Measurements from ENCODE around the gene ATL3. TPM values are rescaled to one million over a fixed set of nuclear protein-coding genes. Genes with fewer than 3 reads are reported as not detected.
A peak's percentile ranks its signal among the peaks of the same experiment; 100 is the strongest.
"Not testable (repeated sequence)": the region's sequence is repeated elsewhere in the genome, so short reads cannot be mapped to it uniquely, and the experiment has no call there.

Gene ATL3
- total RNA-seq, 4 donors from 2014 or later, result 10.2 to 16.5 (median 12.4) TPM

- intact Hi-C loops (cut with DNase I; ENCODE audit: low total_unique reads) (no loop called here), in situ Hi-C loops (cut with MboI; ENCODE audit: low sequenced_read_pairs in 4 of 4) (no loop called here)
- Histone ChIP-seq H3K27me3 (no peaks in the 10 kb centered on the region), H3K27ac (peak overlapping the region; percentile 85 to 99 (median 94)), H3K36me3 (no peaks in the 10 kb centered on the region), H3K4me1 (peaks cover 46% of the 10 kb centered on the region in 2 donors), H3K4me3 (no peak overlapping the region), H3K9me3 (no peaks in the 10 kb centered on the region)
- ATAC-seq (no peak), DNase-seq (no peak)
- TF ChIP-seq POLR2A (IDR thresholded peaks at IDR 0.05), result no peak
- no peak for TF ChIP-seq CTCF (IDR thresholded peaks at IDR 0.05 in 4 of 5, conservative IDR thresholded peaks at IDR 0.05 in 1 of 5)
Measured at GRCh38 chr11:63608353-63609345, 62.5 kb downstream of the ATL3 start.

- no peak overlapping the region for H3K4me3 ChIP-seq
- in situ Hi-C loops (cut with MboI; ENCODE audit: low sequenced_read_pairs in 4 of 4), result no loop called here
- no peaks in the 10 kb centered on the region for H3K27me3 ChIP-seq
- H3K36me3 ChIP-seq, result peaks cover 0 to 2% of the 10 kb centered on the region in 2 donors
- H3K27ac ChIP-seq, result peak overlapping the region in 3 of 4 donors; percentile 5 to 63 (median 45)
- H3K9me3 ChIP-seq, result no peaks in the 10 kb centered on the region
- TF ChIP-seq CTCF (IDR thresholded peaks at IDR 0.05 in 4 of 5, conservative IDR thresholded peaks at IDR 0.05 in 1 of 5), result no peak
- no peak for TF ChIP-seq POLR2A (IDR thresholded peaks at IDR 0.05)
- ATAC-seq (no peak), DNase-seq (no peak)
- H3K4me1 ChIP-seq, result peaks cover 20 to 21% of the 10 kb centered on the region in 2 donors
- intact Hi-C loops (cut with DNase I; ENCODE audit: low total_unique reads), result no loop called here
Measured at GRCh38 chr11:63603180-63603518, 68.0 kb downstream of the ATL3 start.

GRCh38 chr11:63602290-63603179 is 68.6 kb downstream of the ATL3 start:
- H3K9me3 ChIP-seq; in situ Hi-C loops (cut with MboI; ENCODE audit: low sequenced_read_pairs in 4 of 4); intact Hi-C loops (cut with DNase I; ENCODE audit: low total_unique reads); H3K27me3 ChIP-seq; H3K36me3 ChIP-seq; DNase-seq; H3K4me3 ChIP-seq: not testable (repeated sequence)
- Histone ChIP-seq H3K27ac (peak overlapping the region; percentile 42 to 63 (median 49)), H3K4me1 (peaks cover 20 to 21% of the 10 kb centered on the region in 2 donors)
- ATAC-seq, result peak in 1 of 2 donors; percentile 44

- peaks cover 21 to 26% of the 10 kb centered on the region in 2 donors for H3K4me1 ChIP-seq
- intact Hi-C loops (cut with DNase I; ENCODE audit: low total_unique reads) (loop anchor here (5.0 kb wide), 1 partner anchor 33 kb away; no protein-coding TSS in a partner anchor), in situ Hi-C loops (cut with MboI; ENCODE audit: low sequenced_read_pairs in 4 of 4) (no loop called here)
- no peak for TF ChIP-seq POLR2A (IDR thresholded peaks at IDR 0.05)
- TF ChIP-seq CTCF (IDR thresholded peaks at IDR 0.05 in 4 of 5, conservative IDR thresholded peaks at IDR 0.05 in 1 of 5), result no peak
- H3K9me3 ChIP-seq, result no peaks in the 10 kb centered on the region
- DNase-seq (no peak), ATAC-seq (no peak)
- no peak overlapping the region for H3K27ac ChIP-seq
- peaks cover 0 to 19% of the 10 kb centered on the region in 2 donors for H3K36me3 ChIP-seq
- no peaks in the 10 kb centered on the region for H3K27me3 ChIP-seq
- H3K4me3 ChIP-seq, result no peak overlapping the region
Measured at GRCh38 chr11:63599211-63600122, 71.7 kb downstream of the ATL3 start.

All from gastrocnemius medialis (tissue), 4 donors.